CD4-positive, alpha-beta T cell treated with Interleukin-21 for 1 hour (primary cell): ENCODE measurements around the gene PRPF38B.
"Not testable (repeated sequence)": the region's sequence is repeated elsewhere in the genome, so short reads cannot be mapped to it uniquely, and the experiment has no call there.

ENCODE experiments used
- DNase-seq: peaks from one replicate; pipeline ENCODE4 v3.0.0-alpha.2; 2020

Gene PRPF38B

DNA sequence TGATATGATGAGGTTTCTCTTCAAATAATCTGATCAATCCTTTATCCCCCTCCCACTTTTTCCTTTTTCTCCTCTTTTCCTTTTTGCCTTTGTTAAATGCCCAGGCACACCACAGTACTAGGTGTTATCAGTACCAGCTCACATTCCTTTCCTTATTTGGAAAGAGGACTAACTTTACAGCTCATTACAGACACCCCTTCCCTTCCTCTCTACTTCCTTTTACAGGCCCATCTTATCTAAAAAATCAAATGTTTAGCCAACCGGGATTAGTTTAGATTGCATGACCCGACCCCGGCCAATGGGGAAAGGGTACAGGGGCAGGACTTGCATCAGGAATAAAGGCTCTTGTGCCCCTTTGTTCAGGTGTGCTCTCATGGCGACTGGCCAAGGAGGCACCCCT is 10.4 kb upstream of the PRPF38B start:
- not testable (repeated sequence) for DNase-seq

- no peak for DNase-seq
Measured at GRCh38 chr1:108685529-108685928, 6.6 kb upstream of the PRPF38B start.

DNA sequence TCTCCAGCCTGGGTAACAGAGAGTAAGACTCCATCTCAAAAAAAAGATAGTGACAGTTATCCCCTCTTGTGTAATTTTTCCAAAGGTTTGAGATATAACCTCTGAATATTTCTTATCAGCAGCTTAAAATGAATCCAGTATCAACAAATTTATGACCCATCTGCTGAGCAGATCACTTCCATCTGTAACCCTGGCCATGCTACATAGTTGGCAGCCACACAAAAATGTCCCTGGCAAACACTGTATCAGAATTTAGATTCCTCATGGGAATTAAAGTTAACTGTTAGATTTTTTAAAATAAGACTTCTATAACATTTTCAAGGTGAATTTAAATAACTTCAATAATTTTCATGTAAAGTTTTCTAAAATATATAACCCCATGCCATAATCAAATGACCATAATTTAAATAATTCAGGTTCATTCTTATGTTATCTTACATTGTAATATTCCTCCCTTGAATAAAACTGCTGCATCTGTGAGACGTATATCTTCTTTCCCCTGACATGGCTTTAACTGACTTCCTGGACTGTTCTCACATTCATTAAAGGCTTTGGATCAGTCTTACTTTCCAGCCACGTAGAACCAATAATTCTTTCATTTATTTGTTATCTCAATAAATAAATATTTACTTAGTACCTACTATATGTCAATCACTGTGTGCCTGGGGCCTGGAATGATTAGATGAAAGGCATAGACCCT is 5.3 kb upstream of the PRPF38B start:
- no peak for DNase-seq

- no peak for DNase-seq
Measured at GRCh38 chr1:108691128-108691941, 775 bp upstream of the PRPF38B start.

DNA sequence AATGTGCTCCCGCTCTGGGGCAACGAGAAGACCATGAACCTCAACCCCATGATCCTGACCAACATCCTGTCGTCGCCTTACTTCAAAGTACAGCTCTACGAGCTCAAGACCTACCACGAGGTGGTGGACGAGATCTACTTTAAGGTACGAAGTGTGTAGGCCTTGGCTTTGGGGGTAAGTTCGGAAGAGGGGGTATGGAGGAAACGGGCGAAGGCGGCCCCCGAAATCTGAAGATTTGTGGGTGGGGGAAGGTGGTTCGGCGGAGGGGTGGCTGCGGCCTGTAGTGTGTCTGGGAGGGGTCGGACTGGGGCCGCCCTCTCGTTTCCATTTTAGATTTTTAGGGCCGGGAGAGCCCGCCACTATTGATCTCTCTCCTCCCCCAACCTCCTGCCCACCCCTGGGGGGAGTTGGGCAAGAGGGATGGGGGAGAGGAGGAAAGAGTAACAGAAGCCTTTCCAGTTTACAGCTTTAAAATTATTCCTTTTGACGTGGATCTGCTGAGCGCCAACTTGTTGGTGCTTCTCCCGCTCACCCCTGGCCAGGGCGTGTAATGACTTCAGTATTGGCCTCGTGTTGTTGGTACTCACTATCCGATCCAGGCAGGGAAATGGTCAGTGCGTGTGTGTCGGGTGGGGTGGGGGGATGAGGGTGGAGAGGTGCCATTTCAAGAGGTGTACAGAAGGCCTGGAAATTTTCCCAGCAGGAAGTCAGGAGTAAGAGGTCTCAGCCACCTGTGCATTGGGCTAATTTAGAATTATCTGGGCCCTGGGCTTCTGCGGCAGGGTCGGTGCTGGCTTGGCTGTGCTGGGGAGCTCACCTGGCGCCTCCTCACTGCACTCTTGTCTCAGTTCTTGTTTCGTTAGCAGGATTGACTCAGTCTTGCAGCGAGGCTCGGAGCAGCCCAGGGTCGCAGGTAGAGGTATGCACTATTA is 880 bp downstream of the PRPF38B start:
- peak; percentile 90 for DNase-seq

DNA sequence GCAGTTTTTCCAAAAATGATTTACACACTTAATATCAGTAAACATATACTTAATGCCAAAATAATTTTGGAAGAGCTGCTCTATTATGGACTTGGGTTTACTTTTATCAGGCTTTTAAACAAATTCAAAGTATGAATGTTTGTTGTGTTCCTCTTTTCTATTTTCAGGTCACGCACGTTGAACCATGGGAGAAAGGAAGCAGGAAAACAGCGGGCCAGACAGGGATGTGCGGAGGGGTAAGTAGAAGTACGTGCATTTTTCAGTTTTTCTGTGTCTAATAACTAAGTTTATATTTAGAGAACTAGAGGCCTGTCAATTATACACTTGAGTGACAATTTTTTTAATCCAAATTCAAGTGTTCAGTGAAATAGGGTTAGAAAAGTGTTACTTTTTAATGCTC is 3.4 kb downstream of the PRPF38B start:
- DNase-seq, result no peak

DNA sequence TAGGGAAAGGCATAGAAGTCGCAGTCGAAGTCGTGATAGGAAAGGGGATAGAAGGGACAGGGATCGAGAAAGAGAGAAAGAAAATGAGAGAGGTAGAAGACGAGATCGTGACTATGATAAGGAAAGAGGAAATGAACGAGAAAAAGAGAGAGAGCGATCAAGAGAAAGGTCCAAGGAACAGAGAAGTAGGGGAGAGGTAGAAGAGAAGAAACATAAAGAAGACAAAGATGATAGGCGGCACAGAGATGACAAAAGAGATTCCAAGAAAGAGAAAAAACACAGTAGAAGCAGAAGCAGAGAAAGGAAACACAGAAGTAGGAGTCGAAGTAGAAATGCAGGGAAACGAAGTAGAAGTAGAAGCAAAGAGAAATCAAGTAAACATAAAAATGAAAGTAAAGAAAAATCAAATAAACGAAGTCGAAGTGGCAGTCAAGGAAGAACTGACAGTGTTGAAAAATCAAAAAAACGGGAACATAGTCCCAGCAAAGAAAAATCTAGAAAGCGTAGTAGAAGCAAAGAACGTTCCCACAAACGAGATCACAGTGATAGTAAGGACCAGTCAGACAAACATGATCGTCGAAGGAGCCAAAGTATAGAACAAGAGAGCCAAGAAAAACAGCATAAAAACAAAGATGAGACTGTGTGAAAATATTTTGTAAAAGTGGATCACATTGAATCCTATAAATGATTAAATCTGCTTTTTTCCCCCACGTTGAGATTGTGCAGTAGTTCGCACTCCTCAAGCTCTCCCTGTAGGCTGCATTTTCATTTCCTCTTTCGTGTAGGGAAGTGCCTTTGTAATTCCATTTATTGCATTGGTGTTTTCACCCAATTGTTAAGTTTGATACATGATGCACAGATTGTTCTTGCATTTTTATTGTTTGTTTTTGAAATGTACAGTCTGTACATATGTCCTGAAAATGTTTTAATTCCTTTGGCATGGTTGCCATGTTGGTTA is 7.5 kb downstream of the PRPF38B start:
- DNase-seq, result no peak

- no peak for DNase-seq
Measured at GRCh38 chr1:108701176-108701849, 9.2 kb downstream of the PRPF38B start.

DNA sequence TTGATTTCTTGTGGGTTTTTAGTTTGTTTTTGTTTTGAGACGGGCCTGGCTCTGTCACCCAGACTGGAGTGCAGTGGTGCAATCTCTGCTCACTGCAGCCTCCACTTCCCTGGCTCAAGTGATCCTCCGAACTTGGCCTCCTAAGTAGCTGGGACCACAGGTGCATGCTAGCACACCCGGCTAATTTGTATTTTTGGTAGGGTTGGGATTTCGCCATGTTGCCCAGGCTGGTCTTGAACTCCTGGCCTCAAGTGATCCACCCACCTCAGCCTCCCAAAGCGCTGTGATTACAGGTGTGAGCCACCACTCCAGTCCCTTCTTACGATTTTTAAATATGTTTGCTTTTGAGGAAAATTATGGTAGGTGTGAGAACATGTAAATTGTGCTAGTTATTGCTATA is 10.0 kb downstream of the PRPF38B start:
- not testable (repeated sequence) for DNase-seq

GRCh38 chr1:108703939-108704338 is 11.8 kb downstream of the PRPF38B start:
- DNase-seq, result peak; percentile 68

GRCh38 chr1:108704496-108704895 is 12.4 kb downstream of the PRPF38B start:
- DNase-seq, result no peak

DNA sequence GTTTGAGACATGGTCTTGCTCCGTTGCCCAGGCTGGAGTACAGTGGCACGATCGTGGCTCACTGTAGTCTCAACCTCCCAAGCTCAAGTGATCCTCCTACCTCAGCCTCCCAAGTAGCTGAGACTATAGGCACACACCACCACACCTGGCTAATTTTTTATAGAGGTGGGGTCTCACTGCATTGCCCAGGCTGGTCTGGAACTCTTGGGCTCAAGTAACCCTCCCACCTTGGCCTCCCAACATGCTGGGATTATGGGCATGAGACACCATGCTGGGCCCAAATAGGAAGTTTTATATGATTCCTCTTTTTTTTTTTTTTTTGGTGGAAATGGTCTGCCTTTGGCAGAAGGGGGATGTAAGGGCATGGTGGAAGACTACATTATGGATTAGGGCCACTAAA is 14.5 kb downstream of the PRPF38B start:
- no peak for DNase-seq

GRCh38 chr1:108708691-108709660 is 16.9 kb downstream of the PRPF38B start:
- peak; percentile 81 for DNase-seq

GRCh38 chr1:108712606-108713150 is 20.6 kb downstream of the PRPF38B start, which contains the start of gene FNDC7:
FNDC7 (plus strand) TSS chr1:108712908; CDS start chr1:108712934, 26 bp downstream.
- DNase-seq, result no peak

DNA sequence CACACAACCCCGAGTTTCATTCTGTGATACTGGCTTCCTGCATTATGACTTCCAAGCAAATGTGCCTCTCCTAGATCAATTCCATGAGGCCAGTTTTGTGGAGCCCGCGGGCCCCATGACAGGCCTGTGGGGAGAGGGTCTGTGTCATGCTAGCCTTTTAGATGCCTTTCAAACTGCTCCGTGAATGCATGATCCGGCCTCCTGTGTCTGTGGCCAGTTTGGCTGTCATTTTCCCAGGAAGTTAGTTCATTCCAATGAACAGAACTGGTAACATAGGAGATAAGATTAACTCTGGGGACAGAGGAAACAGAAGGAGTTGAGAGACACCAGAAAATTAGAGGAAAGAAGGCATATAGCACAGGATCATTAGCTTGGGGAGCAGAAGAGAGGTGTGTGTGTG is 23.8 kb downstream of the PRPF38B start:
- no peak for DNase-seq

GRCh38 chr1:108716437-108717230 is 24.5 kb downstream of the PRPF38B start:
- no peak for DNase-seq

GRCh38 chr1:108717774-108718316 is 25.7 kb downstream of the PRPF38B start:
- DNase-seq, result no peak

- no peak for DNase-seq
Measured at GRCh38 chr1:108718927-108719655, 27.0 kb downstream of the PRPF38B start.
